Measurements from ENCODE around the gene NDUFB10. TPM values are rescaled to one million over a fixed set of nuclear protein-coding genes. Genes with fewer than 3 reads are reported as not detected.

The NDUFB10 gene
- total RNA-seq, 2 donors from 2014 or later, result 172 to 333 TPM

DNA sequence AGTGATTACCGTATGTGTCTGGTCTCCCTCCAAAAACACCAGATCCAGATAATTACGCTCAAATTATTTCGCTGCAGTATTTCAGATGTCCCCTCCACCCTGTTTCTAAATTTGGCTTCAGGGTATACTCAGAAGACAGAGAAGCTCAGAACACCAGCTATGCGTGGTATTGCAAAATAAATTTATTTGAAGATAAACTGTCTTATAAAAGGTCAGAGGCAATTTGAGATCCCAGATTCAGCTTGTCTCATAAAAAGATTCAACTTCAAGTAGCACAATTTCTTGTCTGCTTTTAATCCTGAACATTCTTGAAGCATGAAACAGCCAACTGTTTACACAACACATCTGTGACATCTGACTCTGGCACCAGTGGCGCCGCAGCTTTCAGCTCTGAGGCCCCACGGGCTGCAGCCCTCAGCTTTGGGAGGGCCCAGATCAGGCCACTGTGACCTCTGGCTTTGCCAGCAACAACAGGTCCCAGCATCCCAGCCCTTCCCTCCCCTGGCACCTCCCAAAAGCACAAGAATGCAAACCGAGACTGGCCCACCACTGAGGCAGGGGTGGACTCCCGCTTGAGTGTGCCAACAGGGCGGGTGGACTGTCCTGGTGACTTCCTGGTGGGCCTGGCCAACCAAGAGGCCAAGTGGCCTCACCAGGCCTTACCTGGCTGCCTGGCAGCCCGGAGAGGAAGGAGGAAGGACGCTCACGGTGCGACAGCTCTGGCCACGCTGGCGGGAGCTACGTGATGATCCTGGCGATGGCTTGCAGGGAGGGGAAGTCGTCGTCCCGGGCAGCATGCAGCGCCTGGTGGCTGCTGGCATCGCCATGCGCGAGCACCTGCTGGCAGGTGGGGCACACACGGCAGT lies 38.4 kb downstream of the NDUFB10 start:
- 69% methylated on average over 20 of the region's 26 CpGs for WGBS
- Histone ChIP-seq H3K9me3 (no peaks in the 10 kb centered on the region), H3K4me1 (replicated peaks) (no peaks in the 10 kb centered on the region), H3K36me3 (peaks cover 12 to 32% of the 10 kb centered on the region in 2 donors), H3K27ac (peak overlapping the region in 1 of 2 donors; percentile 14), H3K4me3 (no peak overlapping the region), H3K27me3 (replicated peaks; ENCODE audit: insufficient read depth) (no peaks in the 10 kb centered on the region)
- DNase-seq (ENCODE audit: low spot score), result no peak
- no peak for TF ChIP-seq POLR2A (IDR thresholded peaks at IDR 0.05)
- no peak for TF ChIP-seq POLR2AphosphoS5 (IDR thresholded peaks at IDR 0.05)
- TF ChIP-seq CTCF (IDR thresholded peaks at IDR 0.05), result no peak
- intact Hi-C loops (cut with DNase I), result no loop called here

- TF ChIP-seq POLR2AphosphoS5 (IDR thresholded peaks at IDR 0.05) (no peak), CTCF (IDR thresholded peaks at IDR 0.05) (no peak), POLR2A (IDR thresholded peaks at IDR 0.05) (no peak)
- Histone ChIP-seq H3K4me3 (no peak overlapping the region), H3K27ac (peak overlapping the region in 1 of 2 donors; percentile 14), H3K4me1 (replicated peaks) (no peaks in the 10 kb centered on the region), H3K36me3 (peaks cover 12 to 32% of the 10 kb centered on the region in 2 donors), H3K27me3 (replicated peaks; ENCODE audit: insufficient read depth) (no peaks in the 10 kb centered on the region), H3K9me3 (no peaks in the 10 kb centered on the region)
- intact Hi-C loops (cut with DNase I), result no loop called here
- no peak for DNase-seq (ENCODE audit: low spot score)
- WGBS, result 88% methylated on average over 26 of the region's 27 CpGs
Measured at GRCh38 chr16:1998360-1998835, 39.1 kb downstream of the NDUFB10 start.

DNA sequence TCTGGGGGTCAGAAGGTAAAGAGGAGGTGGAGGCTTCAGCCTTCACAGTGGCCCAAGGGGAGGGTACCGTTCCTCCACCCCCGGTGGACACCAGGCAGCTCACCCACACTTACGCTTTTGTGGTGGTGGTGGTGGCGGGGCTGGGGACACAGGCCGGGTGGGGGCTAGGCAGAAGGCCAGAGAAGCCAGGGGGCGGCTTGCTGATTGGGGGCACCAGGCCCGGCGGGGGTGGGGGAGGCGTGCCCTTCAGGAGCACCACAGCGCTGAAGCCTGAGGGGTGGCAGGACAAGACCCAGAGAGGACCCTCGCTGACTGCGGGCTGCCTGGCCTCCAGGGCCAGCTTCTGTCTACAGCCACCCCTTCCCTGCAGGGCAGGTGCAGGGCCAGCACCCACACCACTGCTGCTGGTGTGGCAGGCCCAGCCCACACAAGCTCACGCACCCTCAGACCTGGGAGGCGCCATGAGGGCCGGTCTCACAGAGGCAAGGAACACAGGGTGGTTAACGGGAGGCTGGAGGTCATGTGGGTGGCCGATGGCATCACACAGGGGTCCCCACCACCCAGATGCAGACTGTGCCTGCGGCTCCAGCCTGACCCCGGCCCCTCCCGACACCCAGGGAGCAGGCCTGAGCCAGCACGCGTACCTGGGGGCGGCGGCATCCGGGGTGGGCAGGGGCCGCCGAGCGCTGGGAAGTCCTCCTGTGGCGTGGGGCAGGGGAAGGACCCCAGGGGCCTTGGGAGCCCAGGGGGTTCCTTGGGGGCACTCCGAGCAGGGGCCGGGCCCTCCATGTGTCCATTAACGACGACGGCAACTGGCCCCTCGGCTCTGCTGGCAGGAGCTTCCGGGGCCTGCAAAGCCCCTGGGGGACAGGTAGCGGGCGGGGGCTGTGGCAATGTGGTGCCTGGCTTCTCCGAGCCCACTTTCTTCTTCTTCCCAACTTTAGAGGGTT lies 39.8 kb downstream of the NDUFB10 start:
- Histone ChIP-seq H3K27ac (no peak overlapping the region), H3K4me3 (no peak overlapping the region), H3K36me3 (peaks cover 12 to 32% of the 10 kb centered on the region in 2 donors), H3K9me3 (no peaks in the 10 kb centered on the region), H3K27me3 (replicated peaks; ENCODE audit: insufficient read depth) (no peaks in the 10 kb centered on the region), H3K4me1 (replicated peaks) (peaks cover 3% of the 10 kb centered on the region)
- 91% methylated on average over 32 of the region's 39 CpGs for WGBS
- DNase-seq (ENCODE audit: low spot score), result no peak
- no peak for TF ChIP-seq POLR2A (IDR thresholded peaks at IDR 0.05)
- TF ChIP-seq POLR2AphosphoS5 (IDR thresholded peaks at IDR 0.05), result no peak
- no peak for TF ChIP-seq CTCF (IDR thresholded peaks at IDR 0.05)
- intact Hi-C loops (cut with DNase I), result no loop called here

GRCh38 chr16:1999866-2000514 lies 40.7 kb downstream of the NDUFB10 start:
- H3K4me1 ChIP-seq (replicated peaks), result peaks cover 5% of the 10 kb centered on the region
- no peak overlapping the region for H3K27ac ChIP-seq
- no peak for TF ChIP-seq POLR2AphosphoS5 (IDR thresholded peaks at IDR 0.05)
- 87% methylated on average over 26 of the region's 28 CpGs for WGBS
- DNase-seq (ENCODE audit: low spot score), result no peak
- intact Hi-C loops (cut with DNase I), result no loop called here
- H3K9me3 ChIP-seq, result no peaks in the 10 kb centered on the region
- peaks cover 12 to 32% of the 10 kb centered on the region in 2 donors for H3K36me3 ChIP-seq
- H3K27me3 ChIP-seq (replicated peaks; ENCODE audit: insufficient read depth), result no peaks in the 10 kb centered on the region
- H3K4me3 ChIP-seq, result no peak overlapping the region

- Histone ChIP-seq H3K4me3 (no peak overlapping the region), H3K4me1 (replicated peaks) (peaks cover 5% of the 10 kb centered on the region), H3K9me3 (no peaks in the 10 kb centered on the region), H3K27me3 (replicated peaks; ENCODE audit: insufficient read depth) (no peaks in the 10 kb centered on the region), H3K36me3 (peaks cover 12 to 32% of the 10 kb centered on the region in 2 donors), H3K27ac (no peak overlapping the region)
- no peak for DNase-seq (ENCODE audit: low spot score)
- intact Hi-C loops (cut with DNase I), result no loop called here
- WGBS, result 98% methylated on average over 14 of the region's 19 CpGs
- no peak for TF ChIP-seq POLR2AphosphoS5 (IDR thresholded peaks at IDR 0.05)
- no peak for TF ChIP-seq CTCF (IDR thresholded peaks at IDR 0.05)
- no peak for TF ChIP-seq POLR2A (IDR thresholded peaks at IDR 0.05)
Measured at GRCh38 chr16:2001035-2001434, 41.7 kb downstream of the NDUFB10 start.
